Pancreas (tissue), 10 donors: ENCODE measurements around the gene IPCEF1. TPM values are rescaled to one million over a fixed set of nuclear protein-coding genes. Genes with fewer than 3 reads are reported as not detected.

Experiments used
- ATAC-seq, 4 donors: fragments of 200-7000 bp; cut with Tn5 transposase; one replicate each; pipeline versions ENCODE4 v1.8.0 to v1.9.1; 2020; ENCODE audit warnings: mild to moderate bottlenecking in 4 of 4, moderate library complexity in 4 of 4
- DNase-seq, 6 donors: peaks; one replicate each; pipeline ENCODE4 v3.0.0-alpha.2; 2020
- FAIRE-seq: peaks from 2 replicates; lab custom pipeline; 2012; peaks lifted over from hg19 to GRCh38; lab: Jason Lieb, UNC
- H3K27ac ChIP-seq, 4 donors: fragments of 200-600 bp; sonication (generic); 1 replicate in 3 of 4; 2 replicates in 1 of 4; pipeline versions ENCODE4 v1.5.0 to v1.8.0; 2020
- H3K27me3 ChIP-seq, 4 donors: fragments of 200-600 bp; one replicate each; pipeline ENCODE4 v1.8.0; 2021
- H3K36me3 ChIP-seq, 3 donors: fragments of 200-600 bp; sonication (generic) in 1 of 3; one replicate each; pipeline versions ENCODE4 v1.5.0 to v1.8.0; 2020 to 2021
- H3K4me1 ChIP-seq, 3 donors: fragments of 200-600 bp; one replicate each; pipeline ENCODE4 v1.8.0; 2021
- H3K4me3 ChIP-seq, 4 donors: fragments of 200-600 bp; sonication (generic) in 2 of 4; one replicate each; pipeline versions ENCODE4 v1.5.0 to v1.8.0; 2020 to 2021
- H3K9me3 ChIP-seq, 4 donors: fragments of 200-600 bp; one replicate each; pipeline ENCODE4 v1.8.0; 2021
- CTCF ChIP-seq, 4 donors: fragments of 200-600 bp; sonication (generic) in 3 of 4; IDR thresholded peaks; one replicate each; pipeline versions ENCODE4 v1.5.0 to v1.8.0; 2021; ENCODE audit warnings: antibody characterized with exemption in 4 of 4
- WGBS, 2 donors: extraction: QIAGEN DNeasy Blood & Tissue Kit; methylation state at CpG; one replicate each; pipeline ENCODE4 v1.1.7; 2013; 5-methylcytosine and 5-hydroxymethylcytosine counted together
- intact Hi-C, 3 donors: fragments of 100-400 bp; cut with DNase I; formaldehyde crosslinking; loops; one replicate each; pipeline versions ENCODE4 v1.11.1 to v1.14.2; 2022
- polyA plus RNA-seq, 2 donors: library from polyadenylated mRNA; stranded (reverse); fragments of 200-250 nt; gene quantifications; one replicate each; pipeline ENCODE4 v1.2.3, GENCODE V29; 2013
- total RNA-seq, 6 donors: library from RNA; stranded (reverse); fragmentation: NEBNext Ultra II Directional in 4 of 6; extraction: Animal tissue kit (Norgen Biotek cat#: 25700) in 4 of 6; gene quantifications; one replicate each; pipeline versions ENCODE4 v1.2.1 to v1.2.4, GENCODE V29; 2021 to 2023
- donor health status: healthy with polysubstance abuse.
- donor health status: DM: no; HTN: no; CAD: no; lungs with moderate emphysema.
- donor health status: DM: no; HTN: no; CAD: no.
- donor health status: control.
- donor health status: control.
- donor health status: Bipolar disorder and iron deficiency.
- donor health status: DM: yes; HTN: yes; CAD: no.
- donor health status: DM: no; HTN: no; CAD: no.
- donor health status: DM: no; HTN: no; CAD: no.
- donor health status: DM: yes; HTN: yes; CAD: no.

The IPCEF1 gene
- total and polyA plus RNA-seq, 8 donors = 0.53 to 4.4 (median 1.8) TPM

GRCh38 chr6:154378518-154378917 lies 21.9 kb upstream of the IPCEF1 start:
- FAIRE-seq = no peak
- 85 to 86% methylated on average over 2 of the region's 2 CpGs for WGBS, 2 donors
- H3K36me3 ChIP-seq = no peaks in the 10 kb centered on the region
- no peak for ATAC-seq
- no peaks in the 10 kb centered on the region for H3K4me1 ChIP-seq
- H3K27me3 ChIP-seq = no peaks in the 10 kb centered on the region
- no peak overlapping the region for H3K27ac ChIP-seq
- H3K4me3 ChIP-seq = no peak overlapping the region
- no peak for DNase-seq
- intact Hi-C loops = no loop called here
- no peak for TF ChIP-seq CTCF (IDR thresholded peaks at IDR 0.05)
- H3K9me3 ChIP-seq = no peaks in the 10 kb centered on the region

GRCh38 chr6:154377726-154378125 lies 21.1 kb upstream of the IPCEF1 start:
- H3K27ac ChIP-seq = no peak overlapping the region
- H3K4me1 ChIP-seq = no peaks in the 10 kb centered on the region
- intact Hi-C loops = no loop called here
- H3K4me3 ChIP-seq = no peak overlapping the region
- WGBS, 2 donors = 93 to 96% methylated on average over 4 of the region's 4 CpGs
- no peaks in the 10 kb centered on the region for H3K36me3 ChIP-seq
- no peak for ATAC-seq
- H3K9me3 ChIP-seq = no peaks in the 10 kb centered on the region
- no peaks in the 10 kb centered on the region for H3K27me3 ChIP-seq
- DNase-seq = no peak
- no peak for TF ChIP-seq CTCF (IDR thresholded peaks at IDR 0.05)
- FAIRE-seq = no peak

GRCh38 chr6:154373971-154374370 lies 17.4 kb upstream of the IPCEF1 start:
- TF ChIP-seq CTCF (IDR thresholded peaks at IDR 0.05) = no peak
- 76 to 77% methylated on average over 2 of the region's 2 CpGs for WGBS, 2 donors
- H3K4me1 ChIP-seq = no peaks in the 10 kb centered on the region
- no peaks in the 10 kb centered on the region for H3K27me3 ChIP-seq
- no peaks in the 10 kb centered on the region for H3K36me3 ChIP-seq
- ATAC-seq = no peak
- intact Hi-C loops = no loop called here
- H3K4me3 ChIP-seq = no peak overlapping the region
- FAIRE-seq = no peak
- no peak for DNase-seq
- H3K9me3 ChIP-seq = no peaks in the 10 kb centered on the region
- H3K27ac ChIP-seq = no peak overlapping the region

- TF ChIP-seq CTCF (IDR thresholded peaks at IDR 0.05) = no peak
- Histone ChIP-seq H3K9me3 (no peaks in the 10 kb centered on the region), H3K36me3 (no peaks in the 10 kb centered on the region), H3K4me3 (no peak overlapping the region), H3K4me1 (no peaks in the 10 kb centered on the region), H3K27ac (no peak overlapping the region), H3K27me3 (no peaks in the 10 kb centered on the region)
- intact Hi-C loops = no loop called here
- FAIRE-seq = no peak
- DNase-seq = no peak
- ATAC-seq = no peak
- 71 to 75% methylated on average over 4 of the region's 4 CpGs for WGBS, 2 donors
Measured at GRCh38 chr6:154371281-154371680, 14.7 kb upstream of the IPCEF1 start.

GRCh38 chr6:154370545-154370944 lies 13.9 kb upstream of the IPCEF1 start:
- Histone ChIP-seq H3K4me1 (no peaks in the 10 kb centered on the region), H3K4me3 (no peak overlapping the region), H3K9me3 (no peaks in the 10 kb centered on the region), H3K36me3 (no peaks in the 10 kb centered on the region), H3K27me3 (no peaks in the 10 kb centered on the region), H3K27ac (no peak overlapping the region)
- DNase-seq = peak in 1 of 6 donors; percentile 15
- TF ChIP-seq CTCF (IDR thresholded peaks at IDR 0.05) = no peak
- ATAC-seq = peak in 3 of 4 donors; percentile 66 to 76 (median 69)
- 21 to 22% methylated on average over 4 of the region's 4 CpGs for WGBS, 2 donors
- peak; percentile 5 for FAIRE-seq
- intact Hi-C loops = no loop called here
